H9 (cell line): ENCODE data around the gene MORC1. TPM values are rescaled to one million over a fixed set of nuclear protein-coding genes. Genes with fewer than 3 reads are reported as not detected.

Experiments
- DNase-seq: peaks from one replicate; pipeline ENCODE4 v3.0.0-alpha.2; 2017
- H2AFZ ChIP-seq: one replicate; pipeline ENCODE4 v1.6.1; 2013; ENCODE audit warnings: mild to moderate bottlenecking, low read length, control low read depth, moderate library complexity
- H2AK5ac ChIP-seq: 2 replicates; pipeline ENCODE4 v1.6.1; 2013; ENCODE audit warnings: low read length, control low read depth, mixed read lengths; ENCODE audit not compliant: insufficient read length
- H2BK120ac ChIP-seq: one replicate; pipeline ENCODE4 v1.6.1; 2013; ENCODE audit warnings: low read depth, mild to moderate bottlenecking, low read length, control low read depth, inconsistent platforms; ENCODE audit not compliant: poor library complexity, severe bottlenecking
- H2BK12ac ChIP-seq: 2 replicates; pipeline ENCODE4 v1.6.1; 2013; ENCODE audit warnings: low read length, control low read depth, mixed read lengths, low read depth; ENCODE audit not compliant: insufficient read length
- H2BK15ac ChIP-seq: 2 replicates; pipeline ENCODE4 v1.6.1; 2013; ENCODE audit warnings: low read depth, low read length, control low read depth
- H2BK20ac ChIP-seq: one replicate; pipeline ENCODE4 v1.6.1; 2013; ENCODE audit warnings: low read depth, mild to moderate bottlenecking, low read length, control low read depth, inconsistent platforms; ENCODE audit not compliant: poor library complexity, severe bottlenecking
- H2BK5ac ChIP-seq: 2 replicates; pipeline ENCODE4 v1.6.1; 2013; ENCODE audit warnings: low read length, control low read depth, mixed read lengths; ENCODE audit not compliant: insufficient read length
- H3K14ac ChIP-seq: 2 replicates; pipeline ENCODE4 v1.6.1; 2013; ENCODE audit warnings: low read length, control low read depth; ENCODE audit not compliant: insufficient read depth
- H3K18ac ChIP-seq: 2 replicates; pipeline ENCODE4 v1.6.1; 2013; ENCODE audit warnings: low read depth, mild to moderate bottlenecking, mixed read lengths, low read length, control low read depth; ENCODE audit not compliant: insufficient read length
- H3K23ac ChIP-seq: 2 replicates; pipeline ENCODE4 v1.6.1; 2013; ENCODE audit warnings: low read length, control low read depth, mixed read lengths, low read depth; ENCODE audit not compliant: insufficient read length
- H3K23me2 ChIP-seq: 2 replicates; pipeline ENCODE4 v1.6.1; 2013; ENCODE audit warnings: low read depth, mild to moderate bottlenecking, mixed read lengths, low read length, control low read depth; ENCODE audit not compliant: insufficient read length, poor library complexity, severe bottlenecking
- H3K27ac ChIP-seq: 2 replicates; pipeline ENCODE4 v1.5.1; 2013; ENCODE audit warnings: low read length, control low read depth, mixed read lengths, low read depth; ENCODE audit not compliant: insufficient read length
- H3K27me3 ChIP-seq: 2 replicates; pipeline ENCODE4 v1.6.1; 2013; ENCODE audit warnings: low read length, control low read depth, inconsistent platforms; ENCODE audit not compliant: insufficient read depth
- H3K4ac ChIP-seq: 2 replicates; pipeline ENCODE4 v1.6.1; 2013; ENCODE audit warnings: low read depth, mild to moderate bottlenecking, control low read depth, inconsistent platforms, low read length, moderate library complexity
- H3K4me1 ChIP-seq: 2 replicates; pipeline ENCODE4 v1.6.1; 2013; ENCODE audit warnings: low read length, control low read depth, inconsistent platforms; ENCODE audit not compliant: insufficient read depth
- H3K4me2 ChIP-seq: 2 replicates; pipeline ENCODE4 v1.6.1; 2013; ENCODE audit warnings: low read length, control low read depth, mixed read lengths; ENCODE audit not compliant: insufficient read length, insufficient read depth
- H3K56ac ChIP-seq: 2 replicates; pipeline ENCODE4 v1.6.1; 2013; ENCODE audit warnings: low read depth, mild to moderate bottlenecking, mixed read lengths, low read length, control low read depth; ENCODE audit not compliant: insufficient read length
- H3K79me1 ChIP-seq: 2 replicates; pipeline ENCODE4 v1.6.1; 2013; ENCODE audit warnings: low read depth, mild to moderate bottlenecking, moderate library complexity, low read length, control low read depth, inconsistent platforms; ENCODE audit not compliant: insufficient read depth, poor library complexity, severe bottlenecking
- H3K79me2 ChIP-seq: 2 replicates; pipeline ENCODE4 v1.6.1; 2013; ENCODE audit warnings: low read length, control low read depth, inconsistent platforms; ENCODE audit not compliant: insufficient read depth
- H3K9ac ChIP-seq: 2 replicates; pipeline ENCODE4 v1.6.1; 2013; ENCODE audit warnings: low read length, control low read depth, mixed read lengths; ENCODE audit not compliant: insufficient read length; ENCODE audit errors: extremely low read depth
- H3K9me3 ChIP-seq: one replicate; pipeline ENCODE4 v1.6.1; 2013; ENCODE audit warnings: low read depth, low read length, inconsistent platforms; ENCODE audit not compliant: control insufficient read depth
- H3T11ph ChIP-seq: one replicate; pipeline ENCODE4 v1.6.1; 2013; ENCODE audit warnings: mild to moderate bottlenecking, low read length, control low read depth, inconsistent platforms
- H4K20me1 ChIP-seq: one replicate; pipeline ENCODE4 v1.6.1; 2013; ENCODE audit not compliant: control insufficient read depth, insufficient read length, insufficient read depth
- H4K5ac ChIP-seq: 2 replicates; pipeline ENCODE4 v1.6.1; 2013; ENCODE audit warnings: low read depth, mild to moderate bottlenecking, mixed read lengths, low read length, control low read depth; ENCODE audit not compliant: insufficient read length
- H4K8ac ChIP-seq: replicated peaks from 2 replicates; pipeline ENCODE4 v1.6.1; 2013; ENCODE audit warnings: low read length, control low read depth, mixed read lengths, low read depth; ENCODE audit not compliant: insufficient read length
- H4K91ac ChIP-seq: 2 replicates; pipeline ENCODE4 v1.6.1; 2013; ENCODE audit warnings: low read depth, mild to moderate bottlenecking, moderate library complexity, mixed read lengths, low read length, control low read depth; ENCODE audit not compliant: insufficient read length
- H3K27ac Mint-ChIP-seq, 3 experiments: 2 replicates in 2 of 3; 3 replicates in 1 of 3; pipeline ENCODE4 v1.8.0; 2020 to 2021; ENCODE audit warnings: mixed read lengths in 3 of 3, mild to moderate bottlenecking in 1 of 3, moderate library complexity in 1 of 3
- H3K27me3 Mint-ChIP-seq: 2 replicates; pipeline ENCODE4 v1.8.0; 2021; ENCODE audit warnings: low read depth, mild to moderate bottlenecking, moderate library complexity, mixed read lengths
- H3K36me3 Mint-ChIP-seq, 3 experiments: 2 replicates in 2 of 3; 3 replicates in 1 of 3; pipeline ENCODE4 v1.8.0; 2020 to 2021; ENCODE audit warnings: low read depth in 3 of 3, mixed read lengths in 3 of 3; ENCODE audit not compliant: insufficient read depth in 1 of 3
- H3K4me1 Mint-ChIP-seq, 2 experiments: 2 replicates each; pipeline ENCODE4 v1.8.0; 2020; ENCODE audit warnings: mixed read lengths in 2 of 2
- H3K4me3 Mint-ChIP-seq, 2 experiments: 2 replicates in 1 of 2; 3 replicates in 1 of 2; pipeline ENCODE4 v1.8.0; 2020 to 2021; ENCODE audit warnings: mild to moderate bottlenecking in 2 of 2, mixed read lengths in 2 of 2, moderate library complexity in 1 of 2
- H3K9me3 Mint-ChIP-seq, 2 experiments: 2 replicates in 1 of 2; 3 replicates in 1 of 2; pipeline ENCODE4 v1.8.0; 2020; ENCODE audit warnings: mild to moderate bottlenecking in 2 of 2, mixed read lengths in 2 of 2, moderate library complexity in 1 of 2
- WGBS: extraction: QIAGEN DNeasy Blood & Tissue Kit; methylation state at CpG from one replicate; pipeline ENCODE4 v1.1.7; 2013; ENCODE audit warnings: missing lambda C conversion rate, low lambda C conversion rate, mixed read lengths; ENCODE audit not compliant: insufficient read length; ENCODE audit errors: extremely low coverage; 5-methylcytosine and 5-hydroxymethylcytosine counted together
- total RNA-seq: library from RNA; stranded (reverse); gene quantifications from 2 replicates; pipeline ENCODE4 v1.2.1, GENCODE V29; 2021
- TF ChIP-seq, protein P1 (sequence below): fragments of 200-600 bp; sonication (generic); conservative IDR thresholded peaks from 3 replicates; pipeline ENCODE4 v1.8.0; 2021; ENCODE audit warnings: antibody characterized with exemption, mild to moderate bottlenecking

Gene MORC1
- total RNA-seq, 1 experiment from 2014 or later, result not detected

- Histone ChIP-seq H4K20me1 (no peaks in the 10 kb centered on the region), H3K27me3 (no peaks in the 10 kb centered on the region), H4K91ac (no peak overlapping the region), H3K79me1 (no peaks in the 10 kb centered on the region), H3K4me2 (no peak overlapping the region), H3K23ac (no peak overlapping the region), H3K4me1 (no peaks in the 10 kb centered on the region), H3K9ac (no peak overlapping the region), H2BK120ac (no peak overlapping the region), H3K23me2 (no peaks in the 10 kb centered on the region), H2BK20ac (no peak overlapping the region), H3K79me2 (no peaks in the 10 kb centered on the region), H3K18ac (no peak overlapping the region), H3K14ac (no peak overlapping the region), H3T11ph (no peak overlapping the region), H2BK12ac (no peak overlapping the region), H3K56ac (no peak overlapping the region), H3K9me3 (no peaks in the 10 kb centered on the region), H4K5ac (no peak overlapping the region), H4K8ac (no peak overlapping the region), H3K27ac (no peak overlapping the region), H2BK15ac (no peak overlapping the region), H2AFZ (no peak overlapping the region), H3K4ac (no peak overlapping the region), H2AK5ac (no peak overlapping the region), H2BK5ac (no peak overlapping the region)
- TF ChIP-seq, protein P1, sequence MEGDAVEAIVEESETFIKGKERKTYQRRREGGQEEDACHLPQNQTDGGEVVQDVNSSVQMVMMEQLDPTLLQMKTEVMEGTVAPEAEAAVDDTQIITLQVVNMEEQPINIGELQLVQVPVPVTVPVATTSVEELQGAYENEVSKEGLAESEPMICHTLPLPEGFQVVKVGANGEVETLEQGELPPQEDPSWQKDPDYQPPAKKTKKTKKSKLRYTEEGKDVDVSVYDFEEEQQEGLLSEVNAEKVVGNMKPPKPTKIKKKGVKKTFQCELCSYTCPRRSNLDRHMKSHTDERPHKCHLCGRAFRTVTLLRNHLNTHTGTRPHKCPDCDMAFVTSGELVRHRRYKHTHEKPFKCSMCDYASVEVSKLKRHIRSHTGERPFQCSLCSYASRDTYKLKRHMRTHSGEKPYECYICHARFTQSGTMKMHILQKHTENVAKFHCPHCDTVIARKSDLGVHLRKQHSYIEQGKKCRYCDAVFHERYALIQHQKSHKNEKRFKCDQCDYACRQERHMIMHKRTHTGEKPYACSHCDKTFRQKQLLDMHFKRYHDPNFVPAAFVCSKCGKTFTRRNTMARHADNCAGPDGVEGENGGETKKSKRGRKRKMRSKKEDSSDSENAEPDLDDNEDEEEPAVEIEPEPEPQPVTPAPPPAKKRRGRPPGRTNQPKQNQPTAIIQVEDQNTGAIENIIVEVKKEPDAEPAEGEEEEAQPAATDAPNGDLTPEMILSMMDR, result no peak
- H3K36me3 Mint-ChIP-seq, result no peaks in the 10 kb centered on the region
- no peak overlapping the region for H3K27ac Mint-ChIP-seq
- no peaks in the 10 kb centered on the region for H3K9me3 Mint-ChIP-seq
- no peaks in the 10 kb centered on the region for H3K4me1 Mint-ChIP-seq
- H3K4me3 Mint-ChIP-seq, result no peak overlapping the region
- no CpG with 5 or more reads among the region's 2 CpGs for WGBS
- H3K27me3 Mint-ChIP-seq, result no peaks in the 10 kb centered on the region
- DNase-seq, result no peak
Measured at GRCh38 chr3:108976058-108976457, 141.9 kb downstream of the MORC1 start.
